Naive thymus-derived CD4-positive, alpha-beta T cell (primary cell): ENCODE data around the gene CAMK1D. TPM values are rescaled to one million over a fixed set of nuclear protein-coding genes. Genes with fewer than 3 reads are reported as not detected.

Experiments
- ATAC-seq: fragments of 150-1000 bp; cut with Tn5 transposase; 2 replicates; pipeline ENCODE4 v1.10.0; 2021; ENCODE audit warnings: mild to moderate bottlenecking, moderate library complexity
- CTCF ChIA-PET: fragments of 350-600 bp; sonication (Branson Sonifier 250); formaldehyde crosslinking; loops from one replicate; lab custom pipeline; 2021; ENCODE audit warnings: antibody characterized with exemption; lab: Charles Lee
- POLR2A ChIA-PET: fragments of 350-600 bp; sonication (Branson Sonifier 250); formaldehyde crosslinking; loops from one replicate; lab custom pipeline; 2021; ENCODE audit warnings: antibody characterized with exemption, inconsistent platforms; lab: Charles Lee
- DNase-seq, 9 donors: peaks; one replicate each; pipeline versions ENCODE4 v3.0.0 to v3.0.0-alpha.2; 2020 to 2022; ENCODE audit warnings: mixed read lengths in 1 of 9
- H3K27ac ChIP-seq: one replicate; pipeline ENCODE4 v1.7.0; 2013; ENCODE audit warnings: mild to moderate bottlenecking, low read depth, low read length, moderate library complexity
- H3K27me3 ChIP-seq, 2 donors: one replicate each; pipeline ENCODE4 v1.7.0; 2013; ENCODE audit warnings: low read length in 2 of 2, mild to moderate bottlenecking in 2 of 2, moderate library complexity in 2 of 2; ENCODE audit not compliant: control insufficient read depth in 2 of 2, insufficient read depth in 2 of 2
- H3K36me3 ChIP-seq, 3 experiments: 1 replicate in 2 of 3; 2 replicates in 1 of 3; pipeline ENCODE4 v1.7.0; 2013; ENCODE audit warnings: low read length in 3 of 3, mild to moderate bottlenecking in 3 of 3, moderate library complexity in 1 of 3; ENCODE audit not compliant: insufficient read depth in 3 of 3, control insufficient read depth in 2 of 3
- H3K4me1 ChIP-seq, 2 donors: one replicate each; pipeline ENCODE4 v1.7.0; 2013; ENCODE audit warnings: low read length in 2 of 2, mild to moderate bottlenecking in 2 of 2, moderate library complexity in 1 of 2; ENCODE audit not compliant: control insufficient read depth in 2 of 2, insufficient read depth in 2 of 2
- H3K4me3 ChIP-seq: 2 replicates; pipeline ENCODE4 v1.7.0; 2013; ENCODE audit warnings: mild to moderate bottlenecking, low read length
- H3K9me3 ChIP-seq, 3 experiments: 1 replicate in 2 of 3; 2 replicates in 1 of 3; pipeline ENCODE4 v1.7.0; 2013; ENCODE audit warnings: low read length in 3 of 3; ENCODE audit not compliant: control insufficient read depth in 2 of 3
- H3K27ac Mint-ChIP-seq, 9 donors: one replicate each; pipeline ENCODE4 v1.8.0; 2020 to 2022; ENCODE audit warnings: mixed read lengths in 9 of 9, mild to moderate bottlenecking in 8 of 9, moderate library complexity in 5 of 9, inconsistent platforms in 2 of 9
- H3K27me3 Mint-ChIP-seq, 5 donors: one replicate each; pipeline ENCODE4 v1.8.0; 2021 to 2022; ENCODE audit warnings: mixed read lengths in 5 of 5, mild to moderate bottlenecking in 1 of 5
- H3K36me3 Mint-ChIP-seq, 5 donors: one replicate each; pipeline ENCODE4 v1.8.0; 2020 to 2022; ENCODE audit warnings: mixed read lengths in 5 of 5, mild to moderate bottlenecking in 3 of 5, inconsistent platforms in 1 of 5
- H3K4me1 Mint-ChIP-seq, 7 donors: one replicate each; pipeline ENCODE4 v1.8.0; 2020 to 2022; ENCODE audit warnings: mixed read lengths in 7 of 7, mild to moderate bottlenecking in 3 of 7, inconsistent platforms in 1 of 7
- H3K4me3 Mint-ChIP-seq, 10 donors: one replicate each; pipeline ENCODE4 v1.8.0; 2020 to 2022; ENCODE audit warnings: mild to moderate bottlenecking in 10 of 10, mixed read lengths in 10 of 10, moderate library complexity in 6 of 10, inconsistent platforms in 2 of 10
- H3K9me3 Mint-ChIP-seq, 11 donors: one replicate each; pipeline ENCODE4 v1.8.0; 2020 to 2022; ENCODE audit warnings: mixed read lengths in 11 of 11, mild to moderate bottlenecking in 4 of 11, inconsistent platforms in 1 of 11, moderate library complexity in 1 of 11
- intact Hi-C, 2 donors: fragments of 100-400 bp; cut with micrococcal nuclease; formaldehyde crosslinking; loops; one replicate each; pipeline ENCODE4 v1.15.1; 2023
- polyA plus RNA-seq, 2 donors: library from polyadenylated mRNA; unstranded; fragments of 300-500 nt; fragmentation: Illumina TruSeq; gene quantifications; one replicate each; pipeline ENCODE4 v1.2.3, GENCODE V29; 2021
- total RNA-seq, 6 experiments: library from RNA in 5 of 6; stranded (reverse) in 5 of 6; gene quantifications; 1 replicate in 5 of 6; 2 replicates in 1 of 6; pipeline ENCODE4 v1.2.3 and lab custom pipeline; 2021 to 2026

CAMK1D gene
- total and polyA plus RNA-seq, 7 experiments from 2014 or later: 12.5 to 43.2 (median 18.6) TPM

DNA sequence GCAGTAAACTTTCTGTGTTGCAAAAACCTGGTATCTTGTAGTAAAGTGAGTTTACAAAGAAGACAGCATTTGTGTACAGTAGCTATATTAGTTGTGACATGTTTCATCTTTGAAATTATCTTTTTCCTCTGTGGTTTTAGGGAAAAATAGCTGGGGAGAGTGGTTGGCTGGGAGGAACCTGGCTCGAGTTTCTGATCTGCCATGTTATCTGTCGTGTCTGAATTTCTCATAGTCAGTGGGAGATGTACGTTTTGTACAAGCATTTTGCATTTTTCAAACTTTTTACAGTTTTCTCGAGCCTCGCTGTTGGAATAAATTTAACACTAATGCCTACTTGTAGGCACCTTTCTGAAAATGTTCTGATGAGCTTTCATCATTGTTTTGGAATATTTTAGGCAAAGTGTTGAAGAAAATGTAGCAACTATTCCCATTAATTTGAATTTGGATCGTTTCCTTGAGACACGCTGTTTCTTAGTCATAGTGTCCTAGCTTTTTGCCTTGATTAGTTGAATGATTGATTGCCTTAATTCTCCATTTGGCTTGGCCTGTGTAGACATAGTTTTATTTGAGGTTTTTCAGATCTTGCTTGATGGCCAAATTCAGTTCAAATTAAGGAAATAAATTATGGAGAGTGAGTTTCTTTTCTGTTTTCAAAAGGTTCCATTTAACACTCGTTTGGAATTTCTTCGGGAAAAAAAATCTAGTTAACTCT, 65.1 kb downstream of the CAMK1D start:
- intact Hi-C loops: loop anchor here in 1 of 2 donors (5.0 kb wide), 1 partner anchor 62 kb away; no protein-coding TSS in a partner anchor
- peaks cover 23 to 77% (median 58%) of the 10 kb centered on the region in 7 donors for H3K4me1 Mint-ChIP-seq

DNA sequence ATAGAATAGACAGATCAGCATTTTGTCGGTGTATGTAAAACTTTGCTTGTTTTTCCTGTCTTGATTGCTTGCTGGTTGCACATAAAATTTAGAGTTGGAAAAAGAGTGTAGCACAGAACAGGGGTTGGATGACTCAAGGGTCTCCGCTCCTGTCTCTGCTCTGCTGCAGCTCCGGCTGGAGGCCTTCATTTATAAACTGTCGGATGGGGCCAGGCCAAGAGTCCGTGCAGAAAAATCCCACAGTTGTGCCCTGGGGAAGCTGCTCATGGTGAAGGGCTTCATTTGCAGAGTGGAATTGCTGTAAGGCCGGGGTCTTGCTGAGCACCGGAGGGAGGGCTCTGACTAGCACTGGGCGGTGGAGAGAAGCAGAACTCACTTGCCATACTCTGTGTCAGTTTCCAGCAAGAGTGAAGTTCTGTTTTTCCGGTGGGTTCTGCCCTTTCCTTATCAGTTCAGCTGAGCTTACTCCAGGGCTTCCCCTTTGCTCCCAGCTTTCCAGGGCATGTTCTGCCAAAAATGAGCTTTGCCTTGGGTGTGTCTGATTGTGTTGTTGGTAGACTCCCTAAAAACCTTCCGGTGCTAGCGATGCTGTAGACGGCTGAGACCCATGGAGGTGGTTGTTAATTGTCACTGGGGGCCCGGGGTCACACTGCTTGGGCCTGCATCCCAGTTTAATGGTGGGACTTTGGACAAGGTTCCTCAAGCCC, 67.2 kb downstream of the CAMK1D start:
- H3K4me1 ChIP-seq: peaks cover 3 to 13% of the 10 kb centered on the region in 2 donors
- no peak overlapping the region for H3K4me3 ChIP-seq
- no peaks in the 10 kb centered on the region for H3K9me3 ChIP-seq
- Mint-ChIP-seq H3K27me3 (no peaks in the 10 kb centered on the region), H3K4me1 (peaks cover 17 to 79% (median 49%) of the 10 kb centered on the region in 7 donors), H3K27ac (no peak overlapping the region), H3K4me3 (no peak overlapping the region), H3K36me3 (peaks cover 3 to 13% (median 9%) of the 10 kb centered on the region in 5 donors), H3K9me3 (peaks cover 0 to 6% (median 2%) of the 10 kb centered on the region in 11 donors)
- ChIA-PET CTCF (no interaction called here), POLR2A (no interaction called here)
- H3K36me3 ChIP-seq: peaks cover 0 to 3% (median 0%) of the 10 kb centered on the region in 3 experiments
- no peak overlapping the region for H3K27ac ChIP-seq
- H3K27me3 ChIP-seq: no peaks in the 10 kb centered on the region
- ATAC-seq: no peak
- intact Hi-C loops: no loop called here
- DNase-seq: no peak

More for the DNA sequence above, 65.1 kb downstream of the CAMK1D start:
- Mint-ChIP-seq H3K9me3 (peaks cover 0 to 6% (median 2%) of the 10 kb centered on the region in 11 donors), H3K36me3 (peaks cover 3 to 16% (median 13%) of the 10 kb centered on the region in 5 donors), H3K4me3 (no peak overlapping the region), H3K27me3 (no peaks in the 10 kb centered on the region), H3K27ac (no peak overlapping the region)
- H3K4me1 ChIP-seq: peaks cover 0 to 19% of the 10 kb centered on the region in 2 donors
- ATAC-seq (no peak), DNase-seq (no peak)
- H3K9me3 ChIP-seq: no peaks in the 10 kb centered on the region
- CTCF ChIA-PET: no interaction called here
- peaks cover 0 to 3% (median 0%) of the 10 kb centered on the region in 3 experiments for H3K36me3 ChIP-seq
- no peaks in the 10 kb centered on the region for H3K27me3 ChIP-seq
- POLR2A ChIA-PET: no interaction called here
- H3K4me3 ChIP-seq: no peak overlapping the region
- no peak overlapping the region for H3K27ac ChIP-seq

DNA sequence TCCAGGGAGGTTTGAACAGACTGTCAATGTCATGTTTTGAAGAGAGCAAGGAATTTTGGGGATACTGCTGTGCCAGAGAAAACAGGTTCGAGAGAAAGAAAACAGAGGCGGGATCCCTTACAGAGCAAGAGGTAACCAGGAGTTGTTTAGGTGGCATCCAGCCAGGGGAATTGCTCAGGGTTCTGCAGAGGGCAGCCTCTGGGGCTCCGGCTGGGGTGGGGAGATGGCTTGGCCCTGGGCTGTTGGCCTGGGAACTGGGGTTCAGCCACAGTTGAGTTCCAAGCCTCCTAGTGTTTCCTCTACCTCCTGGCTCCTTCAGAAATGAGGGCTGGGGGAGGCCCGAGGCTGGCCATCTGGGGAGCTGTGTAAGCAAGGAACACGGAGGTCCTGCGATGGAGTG, 68.0 kb downstream of the CAMK1D start:
- Mint-ChIP-seq H3K27me3 (no peaks in the 10 kb centered on the region), H3K9me3 (peaks cover 0 to 6% (median 2%) of the 10 kb centered on the region in 11 donors), H3K36me3 (peaks cover 3 to 13% (median 9%) of the 10 kb centered on the region in 5 donors), H3K4me3 (no peak overlapping the region), H3K4me1 (peaks cover 17 to 74% (median 52%) of the 10 kb centered on the region in 7 donors), H3K27ac (peak overlapping the region in 2 of 9 donors; percentile 3 to 47)
- no peak overlapping the region for H3K4me3 ChIP-seq
- ATAC-seq: no peak
- H3K9me3 ChIP-seq: no peaks in the 10 kb centered on the region
- H3K36me3 ChIP-seq: peaks cover 0 to 3% (median 0%) of the 10 kb centered on the region in 3 experiments
- intact Hi-C loops: no loop called here
- H3K27ac ChIP-seq: no peak overlapping the region
- no peak for DNase-seq
- H3K27me3 ChIP-seq: no peaks in the 10 kb centered on the region
- POLR2A ChIA-PET: no interaction called here
- CTCF ChIA-PET: no interaction called here
- H3K4me1 ChIP-seq: peaks cover 3 to 13% of the 10 kb centered on the region in 2 donors

DNA sequence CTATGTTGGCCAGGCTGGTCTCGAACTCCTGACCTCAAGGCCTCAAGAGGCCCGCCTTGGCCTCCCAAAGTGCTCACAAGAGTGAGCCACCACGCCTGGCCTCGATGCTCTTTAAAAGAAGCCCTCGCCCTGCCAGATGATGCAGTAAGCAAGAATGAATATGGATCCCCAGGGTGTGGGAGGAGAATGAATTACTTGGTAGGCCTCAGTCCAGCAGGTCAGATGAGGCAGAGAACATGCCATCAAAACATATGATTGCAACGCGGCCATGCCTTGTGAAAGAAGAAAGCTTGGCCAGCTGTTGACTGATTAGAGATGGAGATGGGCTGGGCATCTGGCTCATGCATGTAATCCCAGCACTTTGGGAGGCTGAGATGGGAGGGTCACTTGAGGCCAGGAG, 68.7 kb downstream of the CAMK1D start:
- no peak for ATAC-seq
- Histone ChIP-seq H3K9me3 (no peaks in the 10 kb centered on the region), H3K27ac (no peak overlapping the region), H3K4me3 (no peak overlapping the region), H3K27me3 (no peaks in the 10 kb centered on the region), H3K4me1 (peaks cover 3 to 7% of the 10 kb centered on the region in 2 donors), H3K36me3 (peaks cover 0 to 3% (median 0%) of the 10 kb centered on the region in 3 experiments)
- POLR2A ChIA-PET: no interaction called here
- H3K9me3 Mint-ChIP-seq: peaks cover 0 to 6% (median 2%) of the 10 kb centered on the region in 11 donors
- H3K4me1 Mint-ChIP-seq: peaks cover 13 to 72% (median 51%) of the 10 kb centered on the region in 7 donors
- no peaks in the 10 kb centered on the region for H3K27me3 Mint-ChIP-seq
- no peak overlapping the region for H3K27ac Mint-ChIP-seq
- DNase-seq: no peak
- CTCF ChIA-PET: no interaction called here
- intact Hi-C loops: loop anchor here in 1 of 2 donors (2.0 kb wide), 1 partner anchor 31 kb away; no protein-coding TSS in a partner anchor
- peaks cover 3 to 13% (median 6%) of the 10 kb centered on the region in 5 donors for H3K36me3 Mint-ChIP-seq
- H3K4me3 Mint-ChIP-seq: no peak overlapping the region

GRCh38 chr10:12418725-12419261, 69.4 kb downstream of the CAMK1D start:
- Mint-ChIP-seq H3K27ac (peak overlapping the region in 4 of 9 donors; percentile 11 to 57 (median 45)), H3K9me3 (no peaks in the 10 kb centered on the region), H3K27me3 (no peaks in the 10 kb centered on the region), H3K4me3 (peak overlapping the region in 1 of 10 donors; percentile 19), H3K36me3 (peaks cover 0 to 8% (median 2%) of the 10 kb centered on the region in 5 donors), H3K4me1 (peaks cover 6 to 69% (median 46%) of the 10 kb centered on the region in 7 donors)
- intact Hi-C loops: loop anchor here in 1 of 2 donors (2.0 kb wide), 1 partner anchor 30 kb away; no protein-coding TSS in a partner anchor
- Histone ChIP-seq H3K36me3 (no peaks in the 10 kb centered on the region), H3K27me3 (no peaks in the 10 kb centered on the region), H3K4me1 (peaks cover 3 to 4% of the 10 kb centered on the region in 2 donors), H3K4me3 (no peak overlapping the region), H3K9me3 (no peaks in the 10 kb centered on the region), H3K27ac (no peak overlapping the region)
- DNase-seq (no peak), ATAC-seq (no peak)
- ChIA-PET POLR2A (interaction anchor here (0.8 kb wide), 1 partner anchor 275 kb away, joined by 4 read pairs; no protein-coding TSS in a partner anchor), CTCF (no interaction called here)

DNA sequence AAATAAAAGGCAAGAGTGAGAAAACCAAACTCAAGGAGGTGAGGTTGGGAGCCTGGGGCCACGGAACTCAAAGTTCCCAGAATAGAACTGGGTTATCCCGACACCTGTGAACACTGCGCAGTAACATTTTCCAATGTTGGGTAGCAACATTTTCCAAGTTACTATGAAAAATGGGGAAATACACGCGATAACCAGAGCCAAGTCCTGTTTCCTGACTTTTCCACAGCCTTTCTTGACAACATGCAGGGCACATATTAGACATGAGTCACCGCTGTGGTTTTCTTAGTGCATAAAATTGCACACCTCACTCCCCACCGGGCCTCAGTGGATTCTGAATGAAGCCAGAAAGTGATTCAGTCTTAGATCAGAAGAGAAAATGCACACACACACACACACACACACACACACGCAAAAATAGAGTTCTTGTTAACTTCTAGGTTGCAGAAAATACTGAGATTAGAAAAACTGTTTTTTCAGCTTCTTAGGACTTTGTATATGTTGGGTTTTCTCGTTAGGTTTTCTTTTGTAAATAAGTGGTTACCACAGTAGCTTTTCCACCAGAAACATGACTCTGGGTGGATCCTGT, 70.0 kb downstream of the CAMK1D start:
- ATAC-seq (peak; percentile 60), DNase-seq (peak in 3 of 9 donors; percentile 14 to 58 (median 21))
- ChIA-PET CTCF (no interaction called here), POLR2A (interaction anchor here (0.8 kb wide), 1 partner anchor 275 kb away, joined by 4 read pairs; no protein-coding TSS in a partner anchor)
- H3K4me3 Mint-ChIP-seq: peak overlapping the region in 1 of 10 donors; percentile 12
- peaks cover 11 to 69% (median 49%) of the 10 kb centered on the region in 7 donors for H3K4me1 Mint-ChIP-seq
- Histone ChIP-seq H3K27ac (no peak overlapping the region), H3K27me3 (no peaks in the 10 kb centered on the region), H3K4me3 (no peak overlapping the region), H3K4me1 (peaks cover 3 to 4% of the 10 kb centered on the region in 2 donors), H3K9me3 (no peaks in the 10 kb centered on the region), H3K36me3 (no peaks in the 10 kb centered on the region)
- intact Hi-C loops: loop anchor here in 1 of 2 donors (2.0 kb wide), 1 partner anchor 29 kb away; no protein-coding TSS in a partner anchor
- H3K9me3 Mint-ChIP-seq: no peaks in the 10 kb centered on the region
- H3K27me3 Mint-ChIP-seq: no peaks in the 10 kb centered on the region
- peaks cover under 1 to 8% (median 2%) of the 10 kb centered on the region in 5 donors for H3K36me3 Mint-ChIP-seq
- peak overlapping the region in 4 of 9 donors; percentile 52 to 68 (median 61) for H3K27ac Mint-ChIP-seq
